CD4-positive, alpha-beta T cell (primary cell): ENCODE data around the gene AARSD1. TPM values are rescaled to one million over a fixed set of nuclear protein-coding genes. Genes with fewer than 3 reads are reported as not detected.

Experiments
- ATAC-seq: fragments of 200-7000 bp; cut with Tn5 transposase; one replicate; pipeline ENCODE4 v1.10.0; 2022; ENCODE audit warnings: mild to moderate bottlenecking; ENCODE audit not compliant: poor library complexity
- CTCF ChIA-PET: fragments of 350-600 bp; sonication (Branson Sonifier 250); formaldehyde crosslinking; loops from one replicate; lab custom pipeline; 2021; ENCODE audit warnings: antibody characterized with exemption, inconsistent platforms; lab: Charles Lee
- POLR2A ChIA-PET: fragments of 350-600 bp; sonication (Branson Sonifier 250); formaldehyde crosslinking; loops from one replicate; lab custom pipeline; 2021; ENCODE audit warnings: antibody characterized with exemption, inconsistent platforms; lab: Charles Lee
- DNase-seq, 14 experiments: peaks; one replicate each; pipeline ENCODE4 v3.0.0-alpha.2; 2013 to 2020; ENCODE audit warnings: mixed read lengths in 2 of 14
- H3K27ac ChIP-seq, 2 donors: one replicate each; pipeline versions ENCODE4 v1.5.1 to v1.7.0; 2013; ENCODE audit warnings: low read length in 2 of 2, low read depth in 1 of 2, mild to moderate bottlenecking in 1 of 2
- H3K27me3 ChIP-seq, 2 experiments: 1 replicate in 1 of 2; 2 replicates in 1 of 2; pipeline versions ENCODE4 v1.6.1 to v1.7.0; 2013; ENCODE audit warnings: low read length in 2 of 2, control low read depth in 1 of 2, mild to moderate bottlenecking in 1 of 2, moderate library complexity in 1 of 2; ENCODE audit not compliant: insufficient read depth in 2 of 2, control insufficient read depth in 1 of 2
- H3K36me3 ChIP-seq: one replicate; pipeline ENCODE4 v1.6.1; 2013; ENCODE audit warnings: low read length, control low read depth; ENCODE audit not compliant: insufficient read depth
- H3K4me1 ChIP-seq: one replicate; pipeline ENCODE4 v1.6.1; 2013; ENCODE audit warnings: low read length, control low read depth; ENCODE audit not compliant: insufficient read depth
- H3K4me3 ChIP-seq: one replicate; pipeline ENCODE4 v1.5.1; 2013; ENCODE audit warnings: mild to moderate bottlenecking, low read length, moderate library complexity
- H3K9me3 ChIP-seq, 2 experiments: 1 replicate in 1 of 2; 2 replicates in 1 of 2; pipeline versions ENCODE4 v1.6.1 to v1.7.0; 2013; ENCODE audit warnings: low read length in 2 of 2, mild to moderate bottlenecking in 2 of 2, control low read depth in 1 of 2, moderate library complexity in 1 of 2; ENCODE audit not compliant: control insufficient read depth in 1 of 2, insufficient read depth in 1 of 2
- H3K27ac Mint-ChIP-seq: one replicate; pipeline ENCODE4 v1.8.0; 2020; ENCODE audit warnings: mixed read lengths
- H3K27me3 Mint-ChIP-seq: one replicate; pipeline ENCODE4 v1.8.0; 2021; ENCODE audit warnings: mixed read lengths
- H3K36me3 Mint-ChIP-seq: one replicate; pipeline ENCODE4 v1.8.0; 2021; ENCODE audit warnings: low read depth, mixed read lengths
- H3K4me1 Mint-ChIP-seq: one replicate; pipeline ENCODE4 v1.8.0; 2021; ENCODE audit warnings: low read depth, mixed read lengths
- H3K4me3 Mint-ChIP-seq: one replicate; pipeline ENCODE4 v1.8.0; 2020; ENCODE audit warnings: mild to moderate bottlenecking, mixed read lengths
- H3K9me3 Mint-ChIP-seq: one replicate; pipeline ENCODE4 v1.8.0; 2020; ENCODE audit warnings: mixed read lengths
- intact Hi-C, 2 experiments: fragments of 100-400 bp; cut with DNase I in 1 of 2; cut with micrococcal nuclease in 1 of 2; formaldehyde crosslinking; loops; one replicate each; pipeline versions ENCODE4 v1.15.1 to v1.9.0; 2023 to 2025; cut with DNase I, micrococcal nuclease
- total RNA-seq, 174 experiments: library from RNA in 2 of 174; stranded (reverse) in 2 of 174; gene quantifications; one replicate each; pipeline ENCODE4 v1.2.3 and lab custom pipeline; 2021 to 2026
- TF ChIP-seq, protein P1 (sequence below): fragments of 200-600 bp; IDR thresholded peaks from one replicate; pipeline ENCODE4 v1.8.0; 2022; ENCODE audit warnings: antibody characterized with exemption, mild to moderate bottlenecking

Gene AARSD1
- total RNA-seq, 2 experiments from 2014 or later, result 60.4 to 70.8 TPM

DNA sequence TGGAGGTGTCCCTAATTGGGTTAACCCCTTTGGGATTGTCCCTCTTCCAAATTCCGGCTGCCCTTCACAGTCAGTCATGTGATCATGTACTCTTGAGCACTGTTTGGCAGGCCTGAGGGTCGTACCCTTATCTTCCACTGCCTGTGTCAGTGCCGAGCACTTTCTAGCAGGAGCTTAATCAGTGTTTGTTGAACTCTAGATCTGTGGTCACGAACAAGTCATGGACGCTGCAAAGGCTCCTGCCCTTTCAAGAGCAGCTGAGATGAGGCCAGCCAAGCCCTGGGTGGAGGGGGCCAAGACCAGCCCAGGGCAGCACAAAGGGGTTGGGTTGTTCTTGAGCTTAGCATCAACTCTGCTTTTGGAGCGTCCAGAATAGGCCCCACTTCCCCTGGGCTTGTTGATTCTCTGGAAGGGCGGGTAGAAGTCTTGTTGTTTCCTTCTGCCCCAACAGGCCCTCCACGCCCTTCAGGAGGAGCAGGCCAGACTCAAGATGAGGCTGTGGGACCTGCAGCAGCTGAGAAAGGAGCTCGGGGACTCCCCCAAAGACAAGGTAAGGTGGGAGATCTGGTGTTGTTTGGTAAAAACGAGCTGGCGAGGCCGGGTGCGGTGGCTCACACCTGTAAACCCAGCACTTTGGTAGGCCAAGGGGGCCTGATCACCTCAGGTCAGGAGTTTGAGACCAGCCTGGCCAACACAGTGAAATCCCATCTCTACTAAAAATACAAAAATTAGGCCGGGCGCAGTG lies 47.6 kb upstream of the AARSD1 start:
- Mint-ChIP-seq H3K27me3 (no peaks in the 10 kb centered on the region), H3K4me1 (peaks cover 16% of the 10 kb centered on the region), H3K9me3 (no peaks in the 10 kb centered on the region), H3K27ac (no peak overlapping the region), H3K36me3 (peaks cover 48% of the 10 kb centered on the region), H3K4me3 (peak overlapping the region; percentile 35)
- Histone ChIP-seq H3K27me3 (no peaks in the 10 kb centered on the region), H3K27ac (no peak overlapping the region), H3K9me3 (no peaks in the 10 kb centered on the region), H3K4me1 (peaks cover 25% of the 10 kb centered on the region), H3K4me3 (no peak overlapping the region), H3K36me3 (peaks cover 38% of the 10 kb centered on the region)
- TF ChIP-seq, protein P1, sequence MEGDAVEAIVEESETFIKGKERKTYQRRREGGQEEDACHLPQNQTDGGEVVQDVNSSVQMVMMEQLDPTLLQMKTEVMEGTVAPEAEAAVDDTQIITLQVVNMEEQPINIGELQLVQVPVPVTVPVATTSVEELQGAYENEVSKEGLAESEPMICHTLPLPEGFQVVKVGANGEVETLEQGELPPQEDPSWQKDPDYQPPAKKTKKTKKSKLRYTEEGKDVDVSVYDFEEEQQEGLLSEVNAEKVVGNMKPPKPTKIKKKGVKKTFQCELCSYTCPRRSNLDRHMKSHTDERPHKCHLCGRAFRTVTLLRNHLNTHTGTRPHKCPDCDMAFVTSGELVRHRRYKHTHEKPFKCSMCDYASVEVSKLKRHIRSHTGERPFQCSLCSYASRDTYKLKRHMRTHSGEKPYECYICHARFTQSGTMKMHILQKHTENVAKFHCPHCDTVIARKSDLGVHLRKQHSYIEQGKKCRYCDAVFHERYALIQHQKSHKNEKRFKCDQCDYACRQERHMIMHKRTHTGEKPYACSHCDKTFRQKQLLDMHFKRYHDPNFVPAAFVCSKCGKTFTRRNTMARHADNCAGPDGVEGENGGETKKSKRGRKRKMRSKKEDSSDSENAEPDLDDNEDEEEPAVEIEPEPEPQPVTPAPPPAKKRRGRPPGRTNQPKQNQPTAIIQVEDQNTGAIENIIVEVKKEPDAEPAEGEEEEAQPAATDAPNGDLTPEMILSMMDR, result no peak
- DNase-seq (no peak), ATAC-seq (no peak)
- intact Hi-C loops, result no loop called here
- ChIA-PET POLR2A (interaction anchor here (1.0 to 3.8 kb wide), 4 partner anchors 10 to 356 kb away, joined by 3 to 15 read pairs (median 4); partner anchors contain the start of genes RND2 and RPL27), CTCF (no interaction called here)

GRCh38 chr17:43010667-43011308 lies 46.5 kb upstream of the AARSD1 start:
- Histone ChIP-seq H3K27me3 (no peaks in the 10 kb centered on the region), H3K27ac (no peak overlapping the region), H3K4me3 (no peak overlapping the region), H3K9me3 (no peaks in the 10 kb centered on the region), H3K4me1 (peaks cover 33% of the 10 kb centered on the region), H3K36me3 (peaks cover 32% of the 10 kb centered on the region)
- TF ChIP-seq, protein P1, result no peak
- H3K36me3 Mint-ChIP-seq, result peaks cover 46% of the 10 kb centered on the region
- intact Hi-C loops, result no loop called here
- DNase-seq, result no peak
- H3K4me1 Mint-ChIP-seq, result peaks cover 23% of the 10 kb centered on the region
- no peak for ATAC-seq
- ChIA-PET POLR2A (interaction anchor here (3.8 kb wide), 1 partner anchor 12 kb away, joined by 15 read pairs; the partner anchor contains the start of gene RPL27), CTCF (no interaction called here)
- peak overlapping the region; percentile 3 for H3K27ac Mint-ChIP-seq
- no peaks in the 10 kb centered on the region for H3K27me3 Mint-ChIP-seq
- H3K9me3 Mint-ChIP-seq, result no peaks in the 10 kb centered on the region
- H3K4me3 Mint-ChIP-seq, result peak overlapping the region; percentile 30

DNA sequence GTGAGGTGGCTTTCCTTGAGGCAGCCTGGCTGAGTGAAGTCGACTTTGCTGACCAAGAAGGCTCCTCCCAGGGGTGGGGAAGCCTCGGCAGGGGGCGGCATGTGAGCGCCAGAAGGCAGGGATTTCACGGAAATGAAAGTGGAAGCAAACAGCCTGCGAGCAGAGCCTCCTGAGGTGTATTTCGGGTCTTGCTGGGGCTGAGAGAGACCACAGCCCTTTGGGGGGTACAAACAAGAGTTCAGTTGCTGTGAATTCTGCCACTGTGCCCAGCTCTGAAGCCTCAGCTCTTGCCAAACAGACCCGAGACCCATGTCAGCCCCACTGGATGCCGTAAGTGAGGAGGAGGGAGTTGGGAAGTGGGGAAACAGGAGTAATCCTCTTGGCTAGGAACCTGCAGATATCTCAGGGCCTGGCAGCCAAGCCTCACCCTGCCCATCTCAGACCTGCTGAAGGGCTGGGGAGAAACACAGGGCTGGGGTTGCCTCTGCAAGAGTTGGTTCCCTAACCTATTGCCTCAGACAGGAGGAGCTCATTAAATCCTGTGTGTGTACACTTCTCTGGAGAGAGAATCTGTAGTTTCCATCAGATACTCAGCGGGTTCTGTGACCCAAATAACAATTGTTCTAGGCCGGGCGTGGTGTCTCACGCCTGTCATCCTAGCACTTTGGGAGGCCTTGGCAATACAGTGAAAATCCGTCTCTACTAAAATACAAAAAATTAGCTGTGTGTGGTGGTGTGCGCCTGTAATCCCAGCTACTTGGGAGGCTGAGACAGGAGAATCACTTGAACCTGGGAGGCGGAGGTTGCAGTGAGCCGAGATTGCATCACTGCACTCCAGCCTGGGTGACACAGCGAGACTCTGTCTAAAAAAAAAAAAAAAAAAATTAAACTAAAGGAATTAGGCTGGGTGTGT lies 42.6 kb upstream of the AARSD1 start, which contains the start of gene IFI35:
IFI35 (plus strand) TSS at position 146 of the 913 bp plus-strand sequence; CDS start at position 310, 164 bp downstream.
- H3K9me3 ChIP-seq, result no peaks in the 10 kb centered on the region
- H3K4me3 ChIP-seq, result peak within 1 kb of the TSS; percentile 93
- Mint-ChIP-seq H3K27ac (peak within 1 kb of the TSS; percentile 92), H3K4me1 (peaks cover 18% of the 10 kb centered on the region), H3K9me3 (no peaks in the 10 kb centered on the region), H3K27me3 (no peaks in the 10 kb centered on the region), H3K36me3 (peaks cover 43% of the 10 kb centered on the region), H3K4me3 (peak within 1 kb of the TSS; percentile 99)
- intact Hi-C loops, result loop anchor here (1.0 to 5.0 kb wide), 5 partner anchors 14 to 332 kb away; partner anchors contain the start of gene TMEM106A (in 1 of the 2)
- H3K27me3 ChIP-seq, result no peaks in the 10 kb centered on the region
- DNase-seq (peak; percentile 77 to 91 (median 83)), ATAC-seq (peak; percentile 99)
- ChIA-PET POLR2A (interaction anchor here (0.6 to 2.9 kb wide), 11 partner anchors 9 to 382 kb away, joined by 3 to 58 read pairs (median 5); partner anchors contain the start of genes NBR1, RND2, RPL27 and TMEM106A), CTCF (interaction anchor here (1.0 to 1.7 kb wide), 4 partner anchors 9 to 477 kb away, joined by 4 to 14 read pairs (median 6); partner anchors contain the start of genes DHX8, NBR1, PTGES3L and RPL27)
- peaks cover 33% of the 10 kb centered on the region for H3K4me1 ChIP-seq
- TF ChIP-seq, protein P1, result peak; percentile 72
- peak within 1 kb of the TSS; percentile 75 to 88 for H3K27ac ChIP-seq
- peaks cover 27% of the 10 kb centered on the region for H3K36me3 ChIP-seq
